ENCODE data around the gene ATXN1. TPM values are rescaled to one million over a fixed set of nuclear protein-coding genes. Genes with fewer than 3 reads are reported as not detected.

Gene ATXN1
- total and polyA plus RNA-seq, 2 experiments from 2014 or later, result 4.8 to 9.1 TPM

DNA sequence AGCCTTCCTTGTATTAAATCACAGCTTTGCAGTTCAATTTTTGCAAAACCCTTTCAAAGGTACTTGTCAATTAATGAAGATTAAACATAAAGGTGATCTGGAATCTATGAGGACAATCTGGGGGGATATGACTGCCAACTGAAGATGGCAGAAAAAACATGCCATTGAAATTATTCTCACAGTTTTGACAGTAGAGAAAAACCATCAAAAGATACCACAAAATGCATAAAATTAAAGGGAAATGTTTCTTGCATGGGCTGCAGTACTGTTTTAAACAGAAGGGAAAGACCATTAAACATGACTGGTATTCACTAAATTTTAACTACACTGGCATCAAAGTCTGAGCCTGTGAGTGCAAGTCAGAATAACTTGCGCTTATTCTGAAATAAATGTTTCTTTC is 194.2 kb downstream of the ATXN1 start:
- no peak overlapping the region for H3K27ac Mint-ChIP-seq
- Histone ChIP-seq H3K79me2 (replicated peaks; ENCODE audit: insufficient read depth) (no peaks in the 10 kb centered on the region), H2AFZ (no peak overlapping the region), H3K9me2 (ENCODE audit: insufficient read depth) (no peaks in the 10 kb centered on the region), H3K4me3 (no peak overlapping the region), H3F3A (replicated peaks; ENCODE audit: low read depth) (no peaks in the 10 kb centered on the region), H3K36me3 (ENCODE audit: insufficient read depth) (no peaks in the 10 kb centered on the region; the same call in 1 of the 2 replicates), H3K27ac (ENCODE audit: low read depth) (no peak overlapping the region), H3K4me1 (ENCODE audit: insufficient read depth) (no peaks in the 10 kb centered on the region), H4K20me1 (replicated peaks; ENCODE audit: insufficient read depth) (no peaks in the 10 kb centered on the region; the same call in 1 of the 2 replicates), H3K4me2 (no peak overlapping the region), H3K27me3 (ENCODE audit: insufficient read depth) (no peaks in the 10 kb centered on the region)
- no peaks in the 10 kb centered on the region for H3K9me3 Mint-ChIP-seq
- DNase-seq (ENCODE audit: low spot score), result no peak
- no peaks in the 10 kb centered on the region for H3K4me1 Mint-ChIP-seq
- H3K4me3 Mint-ChIP-seq, result no peak overlapping the region
- no peaks in the 10 kb centered on the region for H3K36me3 Mint-ChIP-seq (ENCODE audit: low read depth)
- no peak for TF ChIP-seq POLR2AphosphoS5 (IDR thresholded peaks at IDR 0.05; ENCODE audit: low read depth)
- TF ChIP-seq ZNF114 (CRISPR knock-in tag; IDR thresholded peaks at IDR 0.05), result no peak
- no peak for TF ChIP-seq CREB1 (CRISPR knock-in tag; IDR thresholded peaks at IDR 0.05; ENCODE audit: low read depth)
- TF ChIP-seq, protein P1, sequence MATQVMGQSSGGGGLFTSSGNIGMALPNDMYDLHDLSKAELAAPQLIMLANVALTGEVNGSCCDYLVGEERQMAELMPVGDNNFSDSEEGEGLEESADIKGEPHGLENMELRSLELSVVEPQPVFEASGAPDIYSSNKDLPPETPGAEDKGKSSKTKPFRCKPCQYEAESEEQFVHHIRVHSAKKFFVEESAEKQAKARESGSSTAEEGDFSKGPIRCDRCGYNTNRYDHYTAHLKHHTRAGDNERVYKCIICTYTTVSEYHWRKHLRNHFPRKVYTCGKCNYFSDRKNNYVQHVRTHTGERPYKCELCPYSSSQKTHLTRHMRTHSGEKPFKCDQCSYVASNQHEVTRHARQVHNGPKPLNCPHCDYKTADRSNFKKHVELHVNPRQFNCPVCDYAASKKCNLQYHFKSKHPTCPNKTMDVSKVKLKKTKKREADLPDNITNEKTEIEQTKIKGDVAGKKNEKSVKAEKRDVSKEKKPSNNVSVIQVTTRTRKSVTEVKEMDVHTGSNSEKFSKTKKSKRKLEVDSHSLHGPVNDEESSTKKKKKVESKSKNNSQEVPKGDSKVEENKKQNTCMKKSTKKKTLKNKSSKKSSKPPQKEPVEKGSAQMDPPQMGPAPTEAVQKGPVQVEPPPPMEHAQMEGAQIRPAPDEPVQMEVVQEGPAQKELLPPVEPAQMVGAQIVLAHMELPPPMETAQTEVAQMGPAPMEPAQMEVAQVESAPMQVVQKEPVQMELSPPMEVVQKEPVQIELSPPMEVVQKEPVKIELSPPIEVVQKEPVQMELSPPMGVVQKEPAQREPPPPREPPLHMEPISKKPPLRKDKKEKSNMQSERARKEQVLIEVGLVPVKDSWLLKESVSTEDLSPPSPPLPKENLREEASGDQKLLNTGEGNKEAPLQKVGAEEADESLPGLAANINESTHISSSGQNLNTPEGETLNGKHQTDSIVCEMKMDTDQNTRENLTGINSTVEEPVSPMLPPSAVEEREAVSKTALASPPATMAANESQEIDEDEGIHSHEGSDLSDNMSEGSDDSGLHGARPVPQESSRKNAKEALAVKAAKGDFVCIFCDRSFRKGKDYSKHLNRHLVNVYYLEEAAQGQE (IDR thresholded peaks at IDR 0.05; ENCODE audit: unreplicated experiment), result no peak
- TF ChIP-seq, protein P2, sequence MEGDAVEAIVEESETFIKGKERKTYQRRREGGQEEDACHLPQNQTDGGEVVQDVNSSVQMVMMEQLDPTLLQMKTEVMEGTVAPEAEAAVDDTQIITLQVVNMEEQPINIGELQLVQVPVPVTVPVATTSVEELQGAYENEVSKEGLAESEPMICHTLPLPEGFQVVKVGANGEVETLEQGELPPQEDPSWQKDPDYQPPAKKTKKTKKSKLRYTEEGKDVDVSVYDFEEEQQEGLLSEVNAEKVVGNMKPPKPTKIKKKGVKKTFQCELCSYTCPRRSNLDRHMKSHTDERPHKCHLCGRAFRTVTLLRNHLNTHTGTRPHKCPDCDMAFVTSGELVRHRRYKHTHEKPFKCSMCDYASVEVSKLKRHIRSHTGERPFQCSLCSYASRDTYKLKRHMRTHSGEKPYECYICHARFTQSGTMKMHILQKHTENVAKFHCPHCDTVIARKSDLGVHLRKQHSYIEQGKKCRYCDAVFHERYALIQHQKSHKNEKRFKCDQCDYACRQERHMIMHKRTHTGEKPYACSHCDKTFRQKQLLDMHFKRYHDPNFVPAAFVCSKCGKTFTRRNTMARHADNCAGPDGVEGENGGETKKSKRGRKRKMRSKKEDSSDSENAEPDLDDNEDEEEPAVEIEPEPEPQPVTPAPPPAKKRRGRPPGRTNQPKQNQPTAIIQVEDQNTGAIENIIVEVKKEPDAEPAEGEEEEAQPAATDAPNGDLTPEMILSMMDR (conservative IDR thresholded peaks at IDR 0.05; ENCODE audit: low read depth in 2 of 2), result no peak
- TF ChIP-seq, protein P3, sequence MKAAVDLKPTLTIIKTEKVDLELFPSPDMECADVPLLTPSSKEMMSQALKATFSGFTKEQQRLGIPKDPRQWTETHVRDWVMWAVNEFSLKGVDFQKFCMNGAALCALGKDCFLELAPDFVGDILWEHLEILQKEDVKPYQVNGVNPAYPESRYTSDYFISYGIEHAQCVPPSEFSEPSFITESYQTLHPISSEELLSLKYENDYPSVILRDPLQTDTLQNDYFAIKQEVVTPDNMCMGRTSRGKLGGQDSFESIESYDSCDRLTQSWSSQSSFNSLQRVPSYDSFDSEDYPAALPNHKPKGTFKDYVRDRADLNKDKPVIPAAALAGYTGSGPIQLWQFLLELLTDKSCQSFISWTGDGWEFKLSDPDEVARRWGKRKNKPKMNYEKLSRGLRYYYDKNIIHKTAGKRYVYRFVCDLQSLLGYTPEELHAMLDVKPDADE (IDR thresholded peaks at IDR 0.05), result no peak
- TF ChIP-seq JUNB (IDR thresholded peaks at IDR 0.05; ENCODE audit: unreplicated experiment), result no peak
- TF ChIP-seq, protein P4, sequence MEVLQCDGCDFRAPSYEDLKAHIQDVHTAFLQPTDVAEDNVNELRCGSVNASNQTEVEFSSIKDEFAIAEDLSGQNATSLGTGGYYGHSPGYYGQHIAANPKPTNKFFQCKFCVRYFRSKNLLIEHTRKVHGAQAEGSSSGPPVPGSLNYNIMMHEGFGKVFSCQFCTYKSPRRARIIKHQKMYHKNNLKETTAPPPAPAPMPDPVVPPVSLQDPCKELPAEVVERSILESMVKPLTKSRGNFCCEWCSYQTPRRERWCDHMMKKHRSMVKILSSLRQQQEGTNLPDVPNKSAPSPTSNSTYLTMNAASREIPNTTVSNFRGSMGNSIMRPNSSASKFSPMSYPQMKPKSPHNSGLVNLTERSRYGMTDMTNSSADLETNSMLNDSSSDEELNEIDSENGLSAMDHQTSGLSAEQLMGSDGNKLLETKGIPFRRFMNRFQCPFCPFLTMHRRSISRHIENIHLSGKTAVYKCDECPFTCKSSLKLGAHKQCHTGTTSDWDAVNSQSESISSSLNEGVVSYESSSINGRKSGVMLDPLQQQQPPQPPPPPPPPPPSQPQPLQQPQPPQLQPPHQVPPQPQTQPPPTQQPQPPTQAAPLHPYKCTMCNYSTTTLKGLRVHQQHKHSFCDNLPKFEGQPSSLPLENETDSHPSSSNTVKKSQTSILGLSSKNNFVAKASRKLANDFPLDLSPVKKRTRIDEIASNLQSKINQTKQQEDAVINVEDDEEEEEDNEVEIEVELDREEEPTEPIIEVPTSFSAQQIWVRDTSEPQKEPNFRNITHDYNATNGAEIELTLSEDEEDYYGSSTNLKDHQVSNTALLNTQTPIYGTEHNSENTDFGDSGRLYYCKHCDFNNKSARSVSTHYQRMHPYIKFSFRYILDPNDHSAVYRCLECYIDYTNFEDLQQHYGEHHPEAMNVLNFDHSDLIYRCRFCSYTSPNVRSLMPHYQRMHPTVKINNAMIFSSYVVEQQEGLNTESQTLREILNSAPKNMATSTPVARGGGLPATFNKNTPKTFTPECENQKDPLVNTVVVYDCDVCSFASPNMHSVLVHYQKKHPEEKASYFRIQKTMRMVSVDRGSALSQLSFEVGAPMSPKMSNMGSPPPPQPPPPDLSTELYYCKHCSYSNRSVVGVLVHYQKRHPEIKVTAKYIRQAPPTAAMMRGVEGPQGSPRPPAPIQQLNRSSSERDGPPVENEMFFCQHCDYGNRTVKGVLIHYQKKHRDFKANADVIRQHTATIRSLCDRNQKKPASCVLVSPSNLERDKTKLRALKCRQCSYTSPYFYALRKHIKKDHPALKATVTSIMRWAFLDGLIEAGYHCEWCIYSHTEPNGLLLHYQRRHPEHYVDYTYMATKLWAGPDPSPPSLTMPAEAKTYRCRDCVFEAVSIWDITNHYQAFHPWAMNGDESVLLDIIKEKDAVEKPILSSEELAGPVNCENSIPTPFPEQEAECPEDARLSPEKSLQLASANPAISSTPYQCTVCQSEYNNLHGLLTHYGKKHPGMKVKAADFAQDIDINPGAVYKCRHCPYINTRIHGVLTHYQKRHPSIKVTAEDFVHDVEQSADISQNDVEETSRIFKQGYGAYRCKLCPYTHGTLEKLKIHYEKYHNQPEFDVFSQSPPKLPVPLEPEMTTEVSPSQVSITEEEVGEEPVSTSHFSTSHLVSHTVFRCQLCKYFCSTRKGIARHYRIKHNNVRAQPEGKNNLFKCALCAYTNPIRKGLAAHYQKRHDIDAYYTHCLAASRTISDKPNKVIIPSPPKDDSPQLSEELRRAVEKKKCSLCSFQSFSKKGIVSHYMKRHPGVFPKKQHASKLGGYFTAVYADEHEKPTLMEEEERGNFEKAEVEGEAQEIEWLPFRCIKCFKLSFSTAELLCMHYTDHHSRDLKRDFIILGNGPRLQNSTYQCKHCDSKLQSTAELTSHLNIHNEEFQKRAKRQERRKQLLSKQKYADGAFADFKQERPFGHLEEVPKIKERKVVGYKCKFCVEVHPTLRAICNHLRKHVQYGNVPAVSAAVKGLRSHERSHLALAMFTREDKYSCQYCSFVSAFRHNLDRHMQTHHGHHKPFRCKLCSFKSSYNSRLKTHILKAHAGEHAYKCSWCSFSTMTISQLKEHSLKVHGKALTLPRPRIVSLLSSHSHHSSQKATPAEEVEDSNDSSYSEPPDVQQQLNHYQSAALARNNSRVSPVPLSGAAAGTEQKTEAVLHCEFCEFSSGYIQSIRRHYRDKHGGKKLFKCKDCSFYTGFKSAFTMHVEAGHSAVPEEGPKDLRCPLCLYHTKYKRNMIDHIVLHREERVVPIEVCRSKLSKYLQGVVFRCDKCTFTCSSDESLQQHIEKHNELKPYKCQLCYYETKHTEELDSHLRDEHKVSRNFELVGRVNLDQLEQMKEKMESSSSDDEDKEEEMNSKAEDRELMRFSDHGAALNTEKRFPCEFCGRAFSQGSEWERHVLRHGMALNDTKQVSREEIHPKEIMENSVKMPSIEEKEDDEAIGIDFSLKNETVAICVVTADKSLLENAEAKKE (CRISPR knock-in tag; IDR thresholded peaks at IDR 0.05), result no peak
- TF ChIP-seq EZH2phosphoT487 (IDR thresholded peaks at IDR 0.05; ENCODE audit: unreplicated experiment), result no peak
- no peak for TF ChIP-seq EZH2 (IDR thresholded peaks at IDR 0.05; ENCODE audit: low read depth, unreplicated experiment)
- no peak for TF ChIP-seq ZNF331 (CRISPR knock-in tag; IDR thresholded peaks at IDR 0.05; ENCODE audit: low read depth)
- no peak for TF ChIP-seq NANOG (IDR thresholded peaks at IDR 0.05; ENCODE audit: borderline replicate concordance)
- no peak for TF ChIP-seq STAT1 (IDR thresholded peaks at IDR 0.05; ENCODE audit: unreplicated experiment)
- no peak for ATAC-seq
- H3K27me3 Mint-ChIP-seq (ENCODE audit: insufficient read depth, low read depth, poor library complexity), result no peaks in the 10 kb centered on the region

All from GM23338 (cell line).